GM12891 (cell line): ENCODE data around the gene BCDIN3D.

Experiments used
- PAX5 ChIP-seq: IDR thresholded peaks from 2 replicates; pipeline ENCODE4 v1.6.1; 2011; ENCODE audit warnings: low read length, moderate library complexity, mild to moderate bottlenecking; ENCODE audit not compliant: insufficient read depth, severe bottlenecking
- POLR2A ChIP-seq: IDR thresholded peaks from 2 replicates; pipeline ENCODE4 v1.6.1; 2011; ENCODE audit warnings: low read depth, low read length, control low read depth
- POLR2AphosphoS5 ChIP-seq: IDR thresholded peaks from 2 replicates; pipeline ENCODE4 v1.6.1; 2011; ENCODE audit warnings: low read depth, low read length, control low read depth
- POU2F2 ChIP-seq: IDR thresholded peaks from 2 replicates; pipeline ENCODE4 v1.6.1; 2011; ENCODE audit warnings: low read depth, mild to moderate bottlenecking, control low read depth, low read length, moderate library complexity
- SPI1 ChIP-seq: IDR thresholded peaks from 2 replicates; pipeline ENCODE4 v1.6.1; 2011; ENCODE audit warnings: low read depth, low read length, control low read depth
- TAF1 ChIP-seq: IDR thresholded peaks from 2 replicates; pipeline ENCODE4 v1.6.1; 2011; ENCODE audit warnings: low read depth, low read length, control low read depth

- no peak for TF ChIP-seq TAF1
- TF ChIP-seq POLR2A = no peak
- TF ChIP-seq POLR2AphosphoS5 = no peak
- TF ChIP-seq POU2F2 = no peak
- no peak for TF ChIP-seq SPI1
- TF ChIP-seq PAX5 = no peak
Observed at GRCh38 chr12:49887091-49887490, 44.2 kb upstream of the BCDIN3D start.
